Osteocyte (in vitro differentiated cells): ENCODE data around the gene NGB. TPM values are rescaled to one million over a fixed set of nuclear protein-coding genes. Genes with fewer than 3 reads are reported as not detected.

ENCODE experiments used
- DNase-seq: peaks from one replicate; pipeline ENCODE4 v3.0.0; 2021; ENCODE audit warnings: mixed read lengths; ENCODE audit not compliant: unreplicated experiment; ENCODE audit errors: extremely low spot score
- H3K27ac Mint-ChIP-seq: one replicate; pipeline ENCODE4 v1.8.0; 2021; ENCODE audit warnings: mild to moderate bottlenecking, mixed read lengths; ENCODE audit not compliant: unreplicated experiment
- H3K27me3 Mint-ChIP-seq: one replicate; pipeline ENCODE4 v1.8.0; 2021; ENCODE audit warnings: mixed read lengths; ENCODE audit not compliant: unreplicated experiment
- H3K36me3 Mint-ChIP-seq: one replicate; pipeline ENCODE4 v1.8.0; 2021; ENCODE audit warnings: mixed read lengths; ENCODE audit not compliant: unreplicated experiment
- H3K4me1 Mint-ChIP-seq: one replicate; pipeline ENCODE4 v1.8.0; 2021; ENCODE audit warnings: mixed read lengths; ENCODE audit not compliant: unreplicated experiment
- H3K4me3 Mint-ChIP-seq: one replicate; pipeline ENCODE4 v1.8.0; 2021; ENCODE audit warnings: mild to moderate bottlenecking, moderate library complexity, mixed read lengths; ENCODE audit not compliant: unreplicated experiment
- H3K9me3 Mint-ChIP-seq: one replicate; pipeline ENCODE4 v1.8.0; 2021; ENCODE audit warnings: mixed read lengths; ENCODE audit not compliant: unreplicated experiment
- total RNA-seq: library from RNA; stranded (reverse); gene quantifications from 2 replicates; pipeline ENCODE4 v1.2.1, GENCODE V29; 2021
- TF ChIP-seq, protein P1 (sequence below): fragments of 200-600 bp; sonication (generic); IDR thresholded peaks from 2 replicates; pipeline ENCODE4 v1.5.0; 2021; ENCODE audit warnings: antibody characterized with exemption, mild to moderate bottlenecking, moderate library complexity

The NGB gene
- total RNA-seq, 1 donor from 2014 or later: not detected

DNA sequence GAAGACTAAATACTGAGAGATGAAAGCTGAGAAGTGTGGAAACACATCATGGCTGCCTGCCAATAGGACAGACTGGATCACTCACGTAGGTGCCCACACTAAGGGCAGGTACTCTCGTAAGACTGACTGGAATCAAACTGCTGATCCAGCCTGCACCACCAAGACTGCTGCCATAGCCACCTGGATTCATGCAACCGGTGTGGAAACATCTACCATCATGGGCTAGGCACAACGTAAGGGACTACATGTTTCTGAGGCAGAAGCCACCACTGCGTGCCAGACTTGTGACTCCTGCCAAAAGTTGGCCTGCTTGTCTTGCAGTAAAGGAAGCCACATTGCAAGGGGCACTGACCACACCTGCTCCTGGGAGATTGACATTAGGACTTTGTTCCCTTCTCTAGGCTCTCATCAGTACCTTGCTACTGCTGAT is 45.9 kb upstream of the NGB start:
- Mint-ChIP-seq H3K36me3 (no peaks in the 10 kb centered on the region), H3K4me1 (peaks cover 29% of the 10 kb centered on the region), H3K4me3 (no peak overlapping the region), H3K27me3 (no peaks in the 10 kb centered on the region), H3K27ac (no peak overlapping the region), H3K9me3 (no peaks in the 10 kb centered on the region)
- no peak for DNase-seq
- TF ChIP-seq, protein P1, sequence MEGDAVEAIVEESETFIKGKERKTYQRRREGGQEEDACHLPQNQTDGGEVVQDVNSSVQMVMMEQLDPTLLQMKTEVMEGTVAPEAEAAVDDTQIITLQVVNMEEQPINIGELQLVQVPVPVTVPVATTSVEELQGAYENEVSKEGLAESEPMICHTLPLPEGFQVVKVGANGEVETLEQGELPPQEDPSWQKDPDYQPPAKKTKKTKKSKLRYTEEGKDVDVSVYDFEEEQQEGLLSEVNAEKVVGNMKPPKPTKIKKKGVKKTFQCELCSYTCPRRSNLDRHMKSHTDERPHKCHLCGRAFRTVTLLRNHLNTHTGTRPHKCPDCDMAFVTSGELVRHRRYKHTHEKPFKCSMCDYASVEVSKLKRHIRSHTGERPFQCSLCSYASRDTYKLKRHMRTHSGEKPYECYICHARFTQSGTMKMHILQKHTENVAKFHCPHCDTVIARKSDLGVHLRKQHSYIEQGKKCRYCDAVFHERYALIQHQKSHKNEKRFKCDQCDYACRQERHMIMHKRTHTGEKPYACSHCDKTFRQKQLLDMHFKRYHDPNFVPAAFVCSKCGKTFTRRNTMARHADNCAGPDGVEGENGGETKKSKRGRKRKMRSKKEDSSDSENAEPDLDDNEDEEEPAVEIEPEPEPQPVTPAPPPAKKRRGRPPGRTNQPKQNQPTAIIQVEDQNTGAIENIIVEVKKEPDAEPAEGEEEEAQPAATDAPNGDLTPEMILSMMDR: no peak

DNA sequence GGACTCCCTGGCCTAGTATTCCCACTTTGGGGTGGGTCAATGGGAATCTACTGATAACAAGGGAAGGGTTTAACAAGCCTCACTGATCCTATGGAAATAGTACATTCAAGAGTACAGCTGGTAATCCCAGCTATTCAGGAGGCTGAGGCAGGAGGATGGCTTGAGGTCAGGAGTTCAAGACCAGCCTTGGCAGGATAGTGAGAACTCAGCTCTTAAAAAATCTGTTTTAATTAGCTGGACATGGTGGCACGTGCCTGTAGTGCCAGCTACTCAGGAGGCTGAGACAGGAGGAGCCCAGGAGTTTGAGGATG is 45.1 kb upstream of the NGB start:
- Mint-ChIP-seq H3K36me3 (no peaks in the 10 kb centered on the region), H3K27me3 (no peaks in the 10 kb centered on the region), H3K27ac (no peak overlapping the region), H3K9me3 (no peaks in the 10 kb centered on the region), H3K4me3 (no peak overlapping the region), H3K4me1 (peaks cover 26% of the 10 kb centered on the region)
- TF ChIP-seq, protein P1: no peak
- DNase-seq: no peak

DNA sequence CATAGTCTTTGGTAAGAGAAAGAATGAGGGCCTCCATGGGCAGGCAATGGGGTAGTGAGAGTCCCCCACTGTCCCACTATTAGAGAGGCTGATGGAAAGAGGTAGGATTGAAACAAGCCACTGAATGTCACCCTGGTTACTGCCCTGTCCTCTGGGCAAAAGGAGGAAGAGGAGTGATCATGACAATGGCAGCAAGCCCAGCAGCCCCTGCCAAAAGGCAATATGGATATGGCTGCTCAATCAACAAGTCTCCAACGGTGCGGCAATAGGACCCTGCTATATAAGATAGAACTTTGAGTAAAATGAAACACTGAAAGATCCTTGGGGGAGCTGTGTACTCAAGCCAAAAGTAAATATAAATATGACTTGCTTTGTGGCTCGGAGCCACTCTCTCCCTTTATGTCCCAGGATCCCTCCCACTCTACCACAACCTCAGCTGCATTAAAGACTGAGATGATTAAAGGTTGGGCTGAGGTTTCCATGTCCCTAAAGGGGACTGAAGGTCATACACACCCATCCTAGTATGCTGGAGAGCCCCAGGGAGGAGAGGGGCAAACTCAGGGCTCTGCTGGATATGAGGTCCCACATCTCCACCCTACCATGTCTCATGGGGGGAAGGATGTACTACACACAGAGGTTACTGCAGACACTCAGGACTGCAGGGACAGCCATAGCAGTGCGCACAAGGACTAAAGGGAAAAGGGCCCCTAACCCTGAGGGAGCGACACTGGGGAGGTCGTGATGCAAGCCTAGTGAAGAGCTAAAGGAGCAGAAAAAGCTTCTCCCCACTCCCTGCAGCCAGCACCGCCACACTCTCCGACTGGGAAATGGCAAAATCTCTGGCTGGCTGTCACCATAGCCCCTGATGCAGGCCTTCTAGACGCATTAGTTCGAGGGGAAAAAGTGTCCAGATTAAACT is 43.8 kb upstream of the NGB start:
- no peaks in the 10 kb centered on the region for H3K27me3 Mint-ChIP-seq

DNA sequence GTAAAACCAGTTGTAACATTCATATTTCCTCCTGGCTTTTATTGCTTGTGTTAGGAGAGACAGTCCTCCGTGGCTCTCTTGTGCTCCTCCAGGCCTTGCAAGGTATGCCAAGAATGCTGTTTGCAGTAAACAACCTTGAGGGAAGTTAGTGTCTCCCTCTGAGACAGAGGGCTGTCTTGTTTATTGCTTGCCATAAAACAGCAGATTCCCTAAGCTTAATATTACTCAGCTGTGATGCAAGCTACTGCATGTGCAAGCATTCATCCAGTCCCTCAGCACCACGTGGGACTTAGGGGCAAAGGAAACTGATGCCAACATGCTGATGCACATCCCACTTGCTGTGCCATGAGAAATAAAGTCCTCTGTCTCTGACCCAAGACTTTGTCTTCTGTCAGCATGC is 43.0 kb upstream of the NGB start:
- Mint-ChIP-seq H3K4me3 (no peak overlapping the region), H3K27me3 (no peaks in the 10 kb centered on the region), H3K4me1 (peaks cover 15% of the 10 kb centered on the region), H3K36me3 (peaks cover 3% of the 10 kb centered on the region), H3K27ac (peak overlapping the region; percentile 52), H3K9me3 (no peaks in the 10 kb centered on the region)
- no peak for DNase-seq
- TF ChIP-seq, protein P1: no peak

More for the DNA sequence above, 43.8 kb upstream of the NGB start:
- no peak overlapping the region for H3K27ac Mint-ChIP-seq
- peaks cover 22% of the 10 kb centered on the region for H3K4me1 Mint-ChIP-seq
- peaks cover 3% of the 10 kb centered on the region for H3K36me3 Mint-ChIP-seq
- H3K9me3 Mint-ChIP-seq: no peaks in the 10 kb centered on the region
- DNase-seq: no peak
- H3K4me3 Mint-ChIP-seq: no peak overlapping the region
- TF ChIP-seq, protein P1: no peak

DNA sequence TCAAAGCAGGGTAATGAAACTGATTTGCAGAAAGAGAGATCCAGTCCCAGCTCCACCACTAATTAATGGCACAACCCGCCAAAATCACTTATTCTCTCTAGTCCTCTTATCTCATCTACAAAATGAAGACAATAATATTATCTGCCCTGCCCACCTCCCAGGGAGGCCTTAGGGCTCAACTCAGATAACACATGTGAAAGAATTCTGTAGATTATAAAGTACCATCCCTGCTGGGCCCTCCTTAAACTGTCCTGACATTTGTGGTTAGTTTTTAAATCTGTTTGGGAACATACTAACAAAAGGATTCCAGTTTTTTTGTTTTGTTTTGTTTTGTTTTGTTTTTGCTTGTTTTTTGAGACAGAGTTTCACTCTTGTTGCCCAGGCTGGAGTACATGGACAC is 42.4 kb upstream of the NGB start:
- peaks cover 3% of the 10 kb centered on the region for H3K36me3 Mint-ChIP-seq
- no peaks in the 10 kb centered on the region for H3K9me3 Mint-ChIP-seq
- DNase-seq: no peak
- H3K4me3 Mint-ChIP-seq: no peak overlapping the region
- no peaks in the 10 kb centered on the region for H3K27me3 Mint-ChIP-seq
- TF ChIP-seq, protein P1: no peak
- H3K27ac Mint-ChIP-seq: no peak overlapping the region
- peaks cover 14% of the 10 kb centered on the region for H3K4me1 Mint-ChIP-seq
